NCI-H1436 (cell line): ENCODE results near the gene DYNAP.

Experiments
- DNase-seq: peaks from one replicate; lab custom pipeline; 2025; lab: John Stamatoyannopoulos, UW

Gene DYNAP

DNA sequence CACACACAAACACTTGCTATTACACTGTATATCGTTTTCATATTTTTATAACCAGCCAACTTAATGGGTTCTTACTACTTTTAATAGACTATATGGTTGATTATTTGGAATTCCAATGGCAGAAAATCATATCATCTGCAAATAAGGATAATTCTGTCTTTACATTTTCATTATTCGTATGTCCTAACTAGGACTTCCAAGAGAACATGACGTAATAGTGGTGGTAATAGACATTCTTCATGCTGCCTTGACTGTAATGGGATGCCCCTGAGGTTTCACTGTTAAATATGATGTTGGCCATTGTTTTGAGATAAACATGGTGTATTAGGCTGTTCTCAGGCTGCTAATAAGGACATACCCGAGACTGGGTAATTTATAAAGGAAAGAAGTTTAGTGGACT, 45.2 kb downstream of the DYNAP start:
- DNase-seq, result no peak

DNA sequence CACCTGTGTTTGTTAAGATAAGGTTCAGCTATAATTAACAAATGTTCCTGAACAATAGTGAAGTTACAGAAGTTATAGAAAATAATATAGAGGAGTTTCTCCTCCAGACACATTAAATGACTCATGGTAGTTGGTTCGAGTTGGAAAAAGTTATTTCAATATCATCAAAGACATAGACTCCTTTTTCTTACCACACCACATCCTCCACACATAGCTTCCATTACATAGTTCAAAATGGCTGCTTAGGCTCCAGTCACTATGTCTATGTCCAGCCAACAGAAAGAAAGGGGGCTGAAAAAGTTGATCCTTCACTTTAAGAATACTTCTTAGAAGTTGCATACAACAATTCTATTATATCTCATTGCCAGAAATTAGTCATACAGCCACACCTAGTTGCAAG, 50.7 kb downstream of the DYNAP start:
- no peak for DNase-seq

DNA sequence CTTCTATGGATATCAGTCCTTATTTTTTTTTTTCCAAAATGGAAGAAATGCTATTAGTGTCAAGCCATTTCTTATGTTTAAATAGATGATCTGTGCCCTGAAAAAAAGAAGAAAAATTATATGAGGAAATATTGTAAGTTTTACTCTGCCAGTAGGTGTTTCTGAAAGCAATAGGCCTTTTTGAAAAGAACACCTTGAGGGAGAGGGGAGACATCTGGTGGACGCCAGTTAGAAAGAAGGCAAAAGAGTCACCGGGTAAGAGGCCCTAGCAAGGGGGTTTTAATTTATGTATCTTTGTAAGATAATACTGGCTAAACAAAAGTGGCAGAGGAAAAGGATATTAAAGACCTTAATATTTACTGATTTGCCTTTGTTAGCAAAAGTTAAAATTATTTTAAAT, 56.1 kb downstream of the DYNAP start:
- DNase-seq, result no peak
